ENCODE data around the gene CLCN2. TPM values are rescaled to one million over a fixed set of nuclear protein-coding genes. Genes with fewer than 3 reads are reported as not detected.

CLCN2 gene
- total RNA-seq, 2 experiments from 2014 or later = 4.7 to 4.8 TPM

- H3K36me3 Mint-ChIP-seq (ENCODE audit: low read depth) = no peaks in the 10 kb centered on the region
- peaks cover 52% of the 10 kb centered on the region for H3K27me3 Mint-ChIP-seq (ENCODE audit: low read depth)
- H3K4me1 Mint-ChIP-seq (ENCODE audit: low read depth) = peaks cover 3% of the 10 kb centered on the region
- POLR2A ChIA-PET = interaction anchor here (0.5 kb wide), 1 partner anchor 59 kb away, joined by 3 read pairs; no protein-coding TSS in a partner anchor
- peak within 1 kb of the TSS; percentile 13 for H3K4me3 Mint-ChIP-seq
- no peak for ATAC-seq
- no peak within 1 kb of the TSS for H3K27ac Mint-ChIP-seq
- DNase-seq = no peak
- H3K9me3 Mint-ChIP-seq (ENCODE audit: insufficient read depth) = no peaks in the 10 kb centered on the region
- CTCF ChIA-PET = no interaction called here
Observed at GRCh38 chr3:184379358-184380184, 18.2 kb upstream of the CLCN2 start, which contains the start of gene CHRD. TSS of gene CHRD (plus strand) at chr3:184380054. CDS start at chr3:184380319, 265 bp downstream.

DNA sequence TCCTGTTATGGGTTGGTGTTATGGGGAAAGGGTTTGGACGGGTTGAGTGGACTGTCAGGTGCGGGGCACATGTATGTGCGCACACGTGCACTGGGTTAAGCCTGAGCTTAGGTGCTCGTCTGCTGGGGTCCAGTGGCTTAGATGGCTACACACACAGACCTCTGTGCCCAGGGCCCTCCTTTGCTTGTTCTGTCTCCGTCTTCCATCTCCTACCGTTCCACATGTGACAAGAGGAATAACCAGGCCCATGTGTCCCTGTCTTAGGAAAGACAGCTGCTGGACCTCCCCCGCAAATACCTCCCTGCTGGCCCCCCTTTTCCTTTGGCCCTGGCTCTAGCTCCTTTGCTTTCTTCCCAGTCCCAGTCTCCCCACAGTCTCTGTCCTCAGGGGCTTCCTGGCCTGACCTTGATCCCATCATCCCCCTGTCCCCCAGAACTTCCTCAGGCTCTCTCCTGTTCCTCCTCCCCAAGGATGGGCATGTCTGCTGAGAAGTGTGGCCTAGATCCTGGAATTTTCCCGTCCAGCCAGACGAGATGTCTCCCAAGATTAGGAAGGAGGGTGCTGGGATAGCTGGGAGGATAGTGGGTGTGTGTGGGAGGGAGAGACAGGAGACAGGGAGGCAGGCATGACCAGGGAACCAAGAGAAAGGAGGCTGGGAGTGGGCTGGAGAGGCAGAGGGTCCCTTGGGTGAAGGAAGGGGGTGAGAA is 17.4 kb upstream of the CLCN2 start:
- peaks cover 55% of the 10 kb centered on the region for H3K27me3 Mint-ChIP-seq (ENCODE audit: low read depth)
- H3K36me3 Mint-ChIP-seq (ENCODE audit: low read depth) = no peaks in the 10 kb centered on the region
- ATAC-seq (no peak), DNase-seq (no peak)
- ChIA-PET POLR2A (interaction anchor here (0.5 kb wide), 1 partner anchor 60 kb away, joined by 3 read pairs; no protein-coding TSS in a partner anchor), CTCF (no interaction called here)
- H3K27ac Mint-ChIP-seq = no peak overlapping the region
- no peaks in the 10 kb centered on the region for H3K9me3 Mint-ChIP-seq (ENCODE audit: insufficient read depth)
- H3K4me1 Mint-ChIP-seq (ENCODE audit: low read depth) = peaks cover 3% of the 10 kb centered on the region
- H3K4me3 Mint-ChIP-seq = no peak overlapping the region

- no peak for DNase-seq
- Mint-ChIP-seq H3K36me3 (ENCODE audit: low read depth) (no peaks in the 10 kb centered on the region), H3K9me3 (ENCODE audit: insufficient read depth) (no peaks in the 10 kb centered on the region), H3K4me3 (no peak within 1 kb of the TSS), H3K27me3 (ENCODE audit: low read depth) (peaks cover 55% of the 10 kb centered on the region), H3K4me1 (ENCODE audit: low read depth) (peaks cover 3% of the 10 kb centered on the region), H3K27ac (no peak within 1 kb of the TSS)
- CTCF ChIA-PET = no interaction called here
- POLR2A ChIA-PET = no interaction called here
- ATAC-seq = no peak
Observed at GRCh38 chr3:184377882-184378445, 16.6 kb upstream of the CLCN2 start, which contains the start of gene THPO. TSS of gene THPO (minus strand) at chr3:184378207. CDS start at chr3:184376259, 1,948 bp downstream.

DNA sequence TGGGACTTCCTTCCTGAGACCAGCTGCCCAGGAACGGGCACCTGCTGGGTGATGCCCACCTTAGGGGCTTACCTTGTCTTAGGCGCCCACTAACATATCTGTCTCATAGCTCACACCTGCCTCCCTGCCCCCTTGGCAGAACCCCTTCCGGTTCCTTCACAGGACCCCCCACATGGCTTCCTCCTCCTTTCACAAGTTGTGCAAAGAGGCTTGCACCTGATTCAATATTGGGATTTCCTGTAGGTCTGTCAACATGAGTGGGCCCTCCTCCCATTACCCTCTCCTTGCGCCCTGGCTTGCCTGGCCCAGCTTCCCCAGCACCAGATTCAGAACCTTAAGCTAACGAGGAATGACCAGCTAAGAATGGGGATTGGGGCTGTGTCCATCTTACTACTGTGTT is 16.0 kb upstream of the CLCN2 start:
- Mint-ChIP-seq H3K4me1 (ENCODE audit: low read depth) (peaks cover 3% of the 10 kb centered on the region), H3K9me3 (ENCODE audit: insufficient read depth) (no peaks in the 10 kb centered on the region), H3K27me3 (ENCODE audit: low read depth) (peaks cover 50% of the 10 kb centered on the region), H3K4me3 (no peak overlapping the region), H3K27ac (no peak overlapping the region), H3K36me3 (ENCODE audit: low read depth) (no peaks in the 10 kb centered on the region)
- ChIA-PET POLR2A (no interaction called here), CTCF (interaction anchor here (0.6 to 0.9 kb wide), 2 partner anchors 135 to 163 kb away, joined by 3 to 4 read pairs; no protein-coding TSS in a partner anchor)
- ATAC-seq (no peak), DNase-seq (no peak)

- CTCF ChIA-PET = interaction anchor here (2.4 kb wide), 1 partner anchor 138 kb away, joined by 7 read pairs; no protein-coding TSS in a partner anchor
- DNase-seq (no peak), ATAC-seq (no peak)
- H3K27ac Mint-ChIP-seq = no peak overlapping the region
- peaks cover 8% of the 10 kb centered on the region for H3K4me1 Mint-ChIP-seq (ENCODE audit: low read depth)
- H3K4me3 Mint-ChIP-seq = no peak overlapping the region
- POLR2A ChIA-PET = no interaction called here
- no peaks in the 10 kb centered on the region for H3K36me3 Mint-ChIP-seq (ENCODE audit: low read depth)
- no peaks in the 10 kb centered on the region for H3K9me3 Mint-ChIP-seq (ENCODE audit: insufficient read depth)
- peaks cover 36% of the 10 kb centered on the region for H3K27me3 Mint-ChIP-seq (ENCODE audit: low read depth)
Observed at GRCh38 chr3:184375747-184376461, 14.5 kb upstream of the CLCN2 start.

DNA sequence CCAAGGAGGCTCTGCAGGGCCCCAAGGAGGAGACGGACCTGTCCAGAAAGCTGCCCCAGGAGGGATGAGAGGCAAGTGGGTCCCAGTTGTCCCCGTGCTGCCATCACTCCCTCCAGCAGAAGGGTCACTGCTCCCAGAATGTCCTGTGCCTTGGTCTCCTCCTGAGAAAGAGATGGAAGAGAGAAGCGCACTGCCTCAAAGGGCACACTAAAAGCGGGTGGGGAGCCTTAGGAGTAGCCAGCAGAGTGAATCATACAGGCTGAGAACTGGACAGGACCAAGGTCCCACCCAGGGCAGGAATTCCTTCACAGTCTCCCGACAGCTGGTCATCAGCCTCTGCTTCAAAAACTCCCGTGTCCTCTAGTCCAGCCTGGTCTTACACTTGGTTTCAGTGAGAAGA is 12.0 kb upstream of the CLCN2 start:
- peaks cover 6% of the 10 kb centered on the region for H3K4me1 Mint-ChIP-seq (ENCODE audit: low read depth)
- no peaks in the 10 kb centered on the region for H3K9me3 Mint-ChIP-seq (ENCODE audit: insufficient read depth)
- ChIA-PET CTCF (interaction anchor here (3.1 to 4.2 kb wide), 3 partner anchors 19 to 166 kb away, joined by 22 to 97 read pairs (median 69); no protein-coding TSS in a partner anchor), POLR2A (no interaction called here)
- no peak overlapping the region for H3K4me3 Mint-ChIP-seq
- no peak for ATAC-seq
- no peak overlapping the region for H3K27ac Mint-ChIP-seq
- H3K36me3 Mint-ChIP-seq (ENCODE audit: low read depth) = peaks cover 16% of the 10 kb centered on the region
- H3K27me3 Mint-ChIP-seq (ENCODE audit: low read depth) = peaks cover 23% of the 10 kb centered on the region
- no peak for DNase-seq

GRCh38 chr3:184372911-184373310 is 11.5 kb upstream of the CLCN2 start:
- H3K36me3 Mint-ChIP-seq (ENCODE audit: low read depth) = peaks cover 20% of the 10 kb centered on the region
- H3K9me3 Mint-ChIP-seq (ENCODE audit: insufficient read depth) = no peaks in the 10 kb centered on the region
- H3K27ac Mint-ChIP-seq = no peak overlapping the region
- DNase-seq (no peak), ATAC-seq (no peak)
- H3K4me3 Mint-ChIP-seq = no peak overlapping the region
- CTCF ChIA-PET = interaction anchor here (1.1 to 4.2 kb wide), 8 partner anchors 9 to 172 kb away, joined by 3 to 97 read pairs (median 11); no protein-coding TSS in a partner anchor
- peaks cover 17% of the 10 kb centered on the region for H3K27me3 Mint-ChIP-seq (ENCODE audit: low read depth)
- H3K4me1 Mint-ChIP-seq (ENCODE audit: low read depth) = peaks cover 6% of the 10 kb centered on the region
- POLR2A ChIA-PET = no interaction called here

- Mint-ChIP-seq H3K9me3 (ENCODE audit: insufficient read depth) (no peaks in the 10 kb centered on the region), H3K27ac (no peak overlapping the region), H3K4me3 (no peak overlapping the region), H3K4me1 (ENCODE audit: low read depth) (peaks cover 6% of the 10 kb centered on the region), H3K27me3 (ENCODE audit: low read depth) (peaks cover 12% of the 10 kb centered on the region), H3K36me3 (ENCODE audit: low read depth) (peaks cover 23% of the 10 kb centered on the region)
- ChIA-PET POLR2A (interaction anchor here (1.2 to 1.3 kb wide), 2 partner anchors 10 to 12 kb away, joined by 3 to 5 read pairs; no protein-coding TSS in a partner anchor), CTCF (interaction anchor here (0.6 to 4.2 kb wide), 27 partner anchors 9 to 477 kb away, joined by 3 to 97 read pairs (median 6); partner anchors contain the start of genes CLCN2, EPHB3 and POLR2H)
- ATAC-seq = no peak
- DNase-seq = no peak
Observed at GRCh38 chr3:184372296-184372821, 11.0 kb upstream of the CLCN2 start.

- CTCF ChIA-PET = interaction anchor here (0.5 to 4.2 kb wide), 42 partner anchors 8 to 476 kb away, joined by 3 to 97 read pairs (median 6); partner anchors contain the start of genes CLCN2, EPHB3, FAM131A and POLR2H
- Mint-ChIP-seq H3K9me3 (ENCODE audit: insufficient read depth) (no peaks in the 10 kb centered on the region), H3K36me3 (ENCODE audit: low read depth) (peaks cover 29% of the 10 kb centered on the region), H3K4me1 (ENCODE audit: low read depth) (peaks cover 11% of the 10 kb centered on the region), H3K27me3 (ENCODE audit: low read depth) (peaks cover 7% of the 10 kb centered on the region), H3K4me3 (no peak overlapping the region), H3K27ac (peak overlapping the region; percentile 51)
- ATAC-seq = peak; percentile 97
- peak; percentile 79 for DNase-seq
- POLR2A ChIA-PET = interaction anchor here (0.7 to 1.3 kb wide), 3 partner anchors 9 to 13 kb away, joined by 3 to 5 read pairs (median 3); no protein-coding TSS in a partner anchor
Observed at GRCh38 chr3:184371570-184372018, 10.2 kb upstream of the CLCN2 start.

- Mint-ChIP-seq H3K4me1 (ENCODE audit: low read depth) (peaks cover 24% of the 10 kb centered on the region), H3K27ac (no peak overlapping the region), H3K4me3 (no peak overlapping the region), H3K27me3 (ENCODE audit: low read depth) (no peaks in the 10 kb centered on the region), H3K9me3 (ENCODE audit: insufficient read depth) (no peaks in the 10 kb centered on the region), H3K36me3 (ENCODE audit: low read depth) (peaks cover 47% of the 10 kb centered on the region)
- CTCF ChIA-PET = interaction anchor here (0.9 kb wide), 1 partner anchor 14 kb away, joined by 3 read pairs; no protein-coding TSS in a partner anchor
- ATAC-seq (no peak), DNase-seq (no peak)
- POLR2A ChIA-PET = interaction anchor here (0.8 kb wide), 1 partner anchor 190 kb away, joined by 3 read pairs; no protein-coding TSS in a partner anchor
Observed at GRCh38 chr3:184368586-184369183, 7.3 kb upstream of the CLCN2 start.
